ENCODE results near the gene B3GNT5.

The B3GNT5 gene

GRCh38 chr3:183285828-183286457 lies 32.9 kb downstream of the B3GNT5 start (continued):
- TF ChIP-seq ZNF623 (tag by site-specific recombination; IDR thresholded peaks at IDR 0.05) (no peak), ZIC2 (tag by site-specific recombination; IDR thresholded peaks at IDR 0.05) (no peak), GFI1B (tag by site-specific recombination; IDR thresholded peaks at IDR 0.05) (no peak), ZNF518A (tag by site-specific recombination; conservative IDR thresholded peaks at IDR 0.05; ENCODE audit: low read depth) (peak; percentile 62), PBX3 (CRISPR knock-in tag; IDR thresholded peaks at IDR 0.05) (no peak), ZBTB10 (tag by site-specific recombination; IDR thresholded peaks at IDR 0.05) (no peak), ZFP3 (tag by site-specific recombination; IDR thresholded peaks at IDR 0.05; ENCODE audit: low read depth) (no peak), YY1 (tag by site-specific recombination; IDR thresholded peaks at IDR 0.05) (no peak), FEZF1 (tag by site-specific recombination; IDR thresholded peaks at IDR 0.05) (peak; percentile 26; the same call in 1 of the 2 replicates), ZNF292 (tag by site-specific recombination; IDR thresholded peaks at IDR 0.05; ENCODE audit: borderline replicate concordance, low read depth) (no peak)

- Histone ChIP-seq H3K4me1 (ENCODE audit: control insufficient read depth, insufficient read depth, low read length) (peaks cover 8% of the 10 kb centered on the region; the same call in 1 of the 2 replicates), H3K4me3 (ENCODE audit: low read depth, low read length) (no peak overlapping the region), H3K27ac (ENCODE audit: extremely low read depth, low read depth, low read length) (no peak overlapping the region), H3K36me3 (ENCODE audit: control insufficient read depth in 2 of 2, insufficient read depth in 1 of 2, low read length in 2 of 2) (no peaks in the 10 kb centered on the region), H3K9me3 (ENCODE audit: control insufficient read depth, insufficient read depth, low read depth, low read length) (no peaks in the 10 kb centered on the region)
- TF ChIP-seq ZNF433 (tag by site-specific recombination; IDR thresholded peaks at IDR 0.05; ENCODE audit: low read depth): no peak
- TF ChIP-seq REPIN1 (tag by site-specific recombination; IDR thresholded peaks at IDR 0.05; ENCODE audit: low read depth): no peak
- TF ChIP-seq PRDM1 (tag by site-specific recombination; IDR thresholded peaks at IDR 0.05): 0 out of 2 replicates have a peak, but pooled peaks have one; percentile 6
- TF ChIP-seq ZBTB20 (tag by site-specific recombination; IDR thresholded peaks at IDR 0.05): peak; percentile 35; the same call in 1 of the 2 replicates
- TF ChIP-seq ZNF366 (tag by site-specific recombination; conservative IDR thresholded peaks at IDR 0.05): 0 out of 2 replicates have a peak, but pooled peaks have one; percentile 12
- CTCF ChIA-PET: interaction anchor here (1.1 kb wide), 1 partner anchor 202 kb away, joined by 3 read pairs; no protein-coding TSS in a partner anchor
- POLR2A ChIA-PET: no interaction called here
These were observed 34.4 kb downstream of the B3GNT5 start for GRCh38 chr3:183287301-183287971.

Measured in HEK293 (cell line).